HG02571 (cell line): Measurements from ENCODE around the gene DEF6.

ENCODE experiments used
- ATAC-seq: cut with Tn5 transposase; IDR thresholded peaks from one replicate; pipeline ENCODE4 v1.9.1; 2021; ENCODE audit warnings: mild to moderate bottlenecking, moderate library complexity; ENCODE audit not compliant: unreplicated experiment

Gene DEF6

GRCh38 chr6:35342258-35343091 lies 44.9 kb downstream of the DEF6 start, which contains the start of gene PPARD:
Gene PPARD, plus strand, starts transcription at chr6:35342558. Its CDS starts 68,530 bp downstream, at chr6:35411088.
- ATAC-seq = peak; percentile 91

GRCh38 chr6:35343092-35343834 lies 45.6 kb downstream of the DEF6 start:
- no peak for ATAC-seq

GRCh38 chr6:35343835-35344550 lies 46.4 kb downstream of the DEF6 start:
- no peak for ATAC-seq

GRCh38 chr6:35351422-35351821 lies 53.8 kb downstream of the DEF6 start:
- ATAC-seq = no peak

- no peak for ATAC-seq
Observed at GRCh38 chr6:35352735-35353134, 55.1 kb downstream of the DEF6 start.

- ATAC-seq = no peak
Observed at GRCh38 chr6:35354361-35355135, 56.9 kb downstream of the DEF6 start.

GRCh38 chr6:35356391-35356790 lies 58.8 kb downstream of the DEF6 start:
- ATAC-seq = no peak

GRCh38 chr6:35357677-35358076 lies 60.1 kb downstream of the DEF6 start:
- ATAC-seq = no peak

- no peak for ATAC-seq
Observed at GRCh38 chr6:35358086-35358485, 60.5 kb downstream of the DEF6 start.

GRCh38 chr6:35359346-35359743 lies 61.7 kb downstream of the DEF6 start:
- ATAC-seq = no peak

GRCh38 chr6:35359744-35360348 lies 62.2 kb downstream of the DEF6 start:
- ATAC-seq = no peak

GRCh38 chr6:35360349-35361138 lies 62.9 kb downstream of the DEF6 start:
- no peak for ATAC-seq

GRCh38 chr6:35362200-35362599 lies 64.6 kb downstream of the DEF6 start:
- no peak for ATAC-seq

- ATAC-seq = no peak
Observed at GRCh38 chr6:35363293-35363750, 65.7 kb downstream of the DEF6 start.

GRCh38 chr6:35365594-35366203 lies 68.1 kb downstream of the DEF6 start:
- ATAC-seq = no peak

- no peak for ATAC-seq
Observed at GRCh38 chr6:35366204-35366596, 68.6 kb downstream of the DEF6 start.

GRCh38 chr6:35367646-35368037 lies 70.0 kb downstream of the DEF6 start:
- ATAC-seq = no peak

- no peak for ATAC-seq
Observed at GRCh38 chr6:35368038-35368887, 70.6 kb downstream of the DEF6 start.
